Liver (tissue), 3 donors: Measurements from ENCODE around the gene POU3F2.

Experiments used
- ATF3 ChIP-seq: IDR thresholded peaks from 2 replicates; pipeline ENCODE4 v1.6.1; 2016; ENCODE audit warnings: antibody characterized with exemption
- CTCF ChIP-seq: fragments of 150-350 bp; IDR thresholded peaks from 2 replicates; pipeline ENCODE4 v1.5.1; 2017; ENCODE audit warnings: improper control_type of control experiment, low read depth, low read length; ENCODE audit not compliant: missing input control
- GABPA ChIP-seq, 2 donors: IDR thresholded peaks in 1 of 2; conservative IDR thresholded peaks in 1 of 2; 2 replicates each; pipeline ENCODE4 v1.6.1; 2016; ENCODE audit warnings: antibody characterized with exemption in 2 of 2, mild to moderate bottlenecking in 1 of 2, moderate library complexity in 1 of 2
- MAX ChIP-seq: IDR thresholded peaks from 2 replicates; pipeline ENCODE4 v1.6.1; 2016; ENCODE audit warnings: antibody characterized with exemption
- NR2F2 ChIP-seq: IDR thresholded peaks from 2 replicates; pipeline ENCODE4 v1.6.1; 2016; ENCODE audit warnings: antibody characterized with exemption
- RAD21 ChIP-seq, 2 donors: IDR thresholded peaks; 2 replicates each; pipeline ENCODE4 v1.6.1; 2016; ENCODE audit warnings: antibody characterized with exemption in 2 of 2, mild to moderate bottlenecking in 2 of 2
- REST ChIP-seq: IDR thresholded peaks from 2 replicates; pipeline ENCODE4 v1.6.1; 2016; ENCODE audit warnings: antibody characterized with exemption, mild to moderate bottlenecking
- RXRA ChIP-seq, 2 donors: IDR thresholded peaks; 2 replicates each; pipeline ENCODE4 v1.6.1; 2017 to 2018; ENCODE audit warnings: antibody characterized with exemption in 2 of 2, mild to moderate bottlenecking in 1 of 2
- SP1 ChIP-seq: IDR thresholded peaks from 2 replicates; pipeline ENCODE4 v1.6.1; 2018; ENCODE audit warnings: antibody characterized with exemption, mild to moderate bottlenecking
- TAF1 ChIP-seq: conservative IDR thresholded peaks from 2 replicates; pipeline ENCODE4 v1.6.1; 2016; ENCODE audit warnings: antibody characterized with exemption, mild to moderate bottlenecking
- ZBTB33 ChIP-seq: IDR thresholded peaks from 2 replicates; pipeline ENCODE4 v1.6.1; 2016; ENCODE audit warnings: antibody characterized with exemption
- donor health status: healthy.
- donor health status: healthy.

- TF ChIP-seq CTCF = no peak
- no peak for TF ChIP-seq NR2F2
- no peak for TF ChIP-seq REST
- TF ChIP-seq GABPA (IDR thresholded peaks at IDR 0.05 in 1 of 2, conservative IDR thresholded peaks at IDR 0.05 in 1 of 2) = no peak
- no peak for TF ChIP-seq MAX
- no peak for TF ChIP-seq ATF3
- TF ChIP-seq RAD21 (IDR thresholded peaks at IDR 0.05) = no peak
- no peak for TF ChIP-seq SP1
- TF ChIP-seq TAF1 = no peak
- no peak for TF ChIP-seq RXRA (IDR thresholded peaks at IDR 0.05)
- TF ChIP-seq ZBTB33 = no peak
Measured at GRCh38 chr6:98840996-98841513, 6.7 kb downstream of the POU3F2 start.
